MM.1S (cell line): Measurements from ENCODE around the gene TMIE.

Experiments
- CTCF ChIP-seq: fragments of 300-600 bp; sonication (generic); IDR thresholded peaks from 2 replicates; pipeline ENCODE4 v1.5.1; 2016; ENCODE audit warnings: antibody characterized with exemption, low read length, mixed read lengths
- EZH2 ChIP-seq: fragments of 300-600 bp; sonication (generic); optimal IDR thresholded peaks from 2 replicates; pipeline ENCODE3; 2017; ENCODE audit warnings: low read depth, mild to moderate bottlenecking, antibody characterized with exemption, low read length, mixed read lengths

- TF ChIP-seq CTCF (no peak), EZH2 (no peak)
These were observed 41.2 kb upstream of the TMIE start for GRCh38 chr3:46660003-46660402.
